Loucy (cell line): Measurements from ENCODE around the gene CHAF1B.

ENCODE experiments used
- H2AFZ ChIP-seq: fragments of 200-600 bp; sonication (generic); 2 replicates; pipeline ENCODE4 v1.6.0; 2016; ENCODE audit warnings: antibody characterized with exemption, mild to moderate bottlenecking, low read length, moderate library complexity
- H3F3A ChIP-seq: fragments of 200-600 bp; 2 replicates; pipeline ENCODE4 v1.6.0; 2016; ENCODE audit warnings: antibody characterized with exemption, low read depth, mild to moderate bottlenecking
- H3K27me3 ChIP-seq: fragments of 200-600 bp; sonication (generic); 2 replicates; pipeline ENCODE4 v1.6.1; 2014; ENCODE audit warnings: low read length, mild to moderate bottlenecking; ENCODE audit not compliant: insufficient read depth, poor library complexity, severe bottlenecking
- H3K36me3 ChIP-seq: fragments of 200-600 bp; sonication (generic); 2 replicates; pipeline ENCODE4 v1.6.1; 2016; ENCODE audit warnings: low read length; ENCODE audit not compliant: insufficient read depth
- H3K4me1 ChIP-seq: fragments of 200-600 bp; sonication (generic); 2 replicates; pipeline ENCODE4 v1.5.1; 2014; ENCODE audit warnings: low read length, mild to moderate bottlenecking; ENCODE audit not compliant: insufficient read depth, poor library complexity, severe bottlenecking
- H3K4me2 ChIP-seq: fragments of 200-600 bp; sonication (generic); 2 replicates; pipeline ENCODE4 v1.6.0; 2014; ENCODE audit warnings: antibody characterized with exemption, low read length, low read depth, mild to moderate bottlenecking; ENCODE audit not compliant: poor library complexity, severe bottlenecking
- H3K4me3 ChIP-seq: fragments of 200-600 bp; sonication (generic); 2 replicates; pipeline ENCODE4 v1.5.1; 2014; ENCODE audit warnings: low read length, mild to moderate bottlenecking, mixed read lengths; ENCODE audit not compliant: poor library complexity, severe bottlenecking
- H3K79me2 ChIP-seq: fragments of 200-600 bp; sonication (generic); 2 replicates; pipeline ENCODE4 v1.6.1; 2014; ENCODE audit warnings: low read length; ENCODE audit not compliant: insufficient read depth
- H3K9ac ChIP-seq: fragments of 200-600 bp; sonication (generic); 2 replicates; pipeline ENCODE4 v1.6.0; 2014; ENCODE audit warnings: mild to moderate bottlenecking, low read depth, low read length, moderate library complexity; ENCODE audit not compliant: poor library complexity, severe bottlenecking
- H3K9me2 ChIP-seq: fragments of 200-600 bp; sonication (generic); replicated peaks from 2 replicates; pipeline ENCODE4 v1.6.1; 2016; ENCODE audit warnings: low read depth, low read length, mixed read lengths
- H3K9me3 ChIP-seq: fragments of 200-600 bp; sonication (generic); 2 replicates; pipeline ENCODE4 v1.6.1; 2014; ENCODE audit warnings: mild to moderate bottlenecking, antibody characterized with exemption, low read length, low read depth; ENCODE audit not compliant: insufficient read depth
- H4K20me1 ChIP-seq: fragments of 200-600 bp; sonication (generic); 2 replicates; pipeline ENCODE4 v1.6.0; 2014; ENCODE audit warnings: antibody characterized with exemption, low read length, mild to moderate bottlenecking; ENCODE audit not compliant: insufficient read depth, poor library complexity, severe bottlenecking
- CTCF ChIP-seq: fragments of 200-600 bp; sonication (generic); conservative IDR thresholded peaks from 2 replicates; pipeline ENCODE4 v1.5.1; 2014; ENCODE audit warnings: mild to moderate bottlenecking, antibody characterized with exemption, low read length
- EZH2phosphoT487 ChIP-seq: fragments of 200-600 bp; IDR thresholded peaks from 2 replicates; pipeline ENCODE4 v1.6.1; 2018; ENCODE audit warnings: antibody characterized with exemption, mild to moderate bottlenecking, moderate library complexity, borderline replicate concordance

The CHAF1B gene

GRCh38 chr21:36403713-36404112 lies 18.5 kb downstream of the CHAF1B start:
- no peak overlapping the region for H3K4me2 ChIP-seq
- H3K27me3 ChIP-seq: no peaks in the 10 kb centered on the region
- H3K9me2 ChIP-seq: no peaks in the 10 kb centered on the region
- no peaks in the 10 kb centered on the region for H3K4me1 ChIP-seq
- peaks cover 29% of the 10 kb centered on the region; the same call in 1 of the 2 replicates for H3K36me3 ChIP-seq
- H3K4me3 ChIP-seq: no peak overlapping the region
- no peak for TF ChIP-seq EZH2phosphoT487
- no peak for TF ChIP-seq CTCF
- no peak overlapping the region for H3K9ac ChIP-seq
- H4K20me1 ChIP-seq: no peaks in the 10 kb centered on the region
- no peaks in the 10 kb centered on the region for H3F3A ChIP-seq
- no peaks in the 10 kb centered on the region for H3K79me2 ChIP-seq
- no peaks in the 10 kb centered on the region for H3K9me3 ChIP-seq
- H2AFZ ChIP-seq: no peak overlapping the region

- Histone ChIP-seq H3K9ac (no peak overlapping the region), H3K36me3 (peaks cover 27% of the 10 kb centered on the region; the same call in 1 of the 2 replicates), H3F3A (no peaks in the 10 kb centered on the region), H3K79me2 (no peaks in the 10 kb centered on the region), H3K4me3 (no peak overlapping the region), H3K27me3 (no peaks in the 10 kb centered on the region), H3K9me2 (no peaks in the 10 kb centered on the region), H4K20me1 (no peaks in the 10 kb centered on the region), H3K9me3 (no peaks in the 10 kb centered on the region), H3K4me2 (no peak overlapping the region), H2AFZ (no peak overlapping the region), H3K4me1 (no peaks in the 10 kb centered on the region)
- TF ChIP-seq CTCF: no peak
- no peak for TF ChIP-seq EZH2phosphoT487
These were observed 23.4 kb downstream of the CHAF1B start for GRCh38 chr21:36408568-36408967.

- H3K27me3 ChIP-seq: no peaks in the 10 kb centered on the region
- no peaks in the 10 kb centered on the region for H3K9me2 ChIP-seq
- H3F3A ChIP-seq: no peaks in the 10 kb centered on the region
- H3K4me3 ChIP-seq: no peak overlapping the region
- H4K20me1 ChIP-seq: no peaks in the 10 kb centered on the region
- no peaks in the 10 kb centered on the region for H3K79me2 ChIP-seq
- no peaks in the 10 kb centered on the region for H3K4me1 ChIP-seq
- H3K9ac ChIP-seq: no peak overlapping the region
- peaks cover 36% of the 10 kb centered on the region; the same call in 1 of the 2 replicates for H3K36me3 ChIP-seq
- no peaks in the 10 kb centered on the region for H3K9me3 ChIP-seq
- no peak overlapping the region for H3K4me2 ChIP-seq
- no peak overlapping the region for H2AFZ ChIP-seq
- TF ChIP-seq CTCF (no peak), EZH2phosphoT487 (no peak)
These were observed 26.1 kb downstream of the CHAF1B start for GRCh38 chr21:36411301-36411700.
